ENCODE data around the gene PRKN.

DNA sequence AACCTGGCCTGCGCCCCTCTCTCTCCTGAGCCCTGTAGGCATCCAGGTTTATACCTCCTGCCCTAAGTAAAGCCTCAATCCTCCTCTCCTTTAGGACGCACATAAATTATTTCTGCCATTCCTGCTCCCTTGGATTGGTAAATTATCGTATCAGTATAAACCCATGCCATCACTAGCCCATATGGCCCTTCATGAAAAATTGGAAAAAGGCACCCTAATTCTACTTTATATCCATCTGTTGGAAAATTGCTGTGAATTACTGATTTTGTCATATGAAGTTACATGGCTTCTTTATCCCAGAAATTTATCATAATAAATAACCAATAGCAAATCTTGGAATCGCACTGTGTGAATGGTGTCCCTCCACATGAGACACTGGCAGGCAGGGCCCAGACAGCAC is 395.2 kb downstream of the PRKN start:
- TF ChIP-seq, protein P1, sequence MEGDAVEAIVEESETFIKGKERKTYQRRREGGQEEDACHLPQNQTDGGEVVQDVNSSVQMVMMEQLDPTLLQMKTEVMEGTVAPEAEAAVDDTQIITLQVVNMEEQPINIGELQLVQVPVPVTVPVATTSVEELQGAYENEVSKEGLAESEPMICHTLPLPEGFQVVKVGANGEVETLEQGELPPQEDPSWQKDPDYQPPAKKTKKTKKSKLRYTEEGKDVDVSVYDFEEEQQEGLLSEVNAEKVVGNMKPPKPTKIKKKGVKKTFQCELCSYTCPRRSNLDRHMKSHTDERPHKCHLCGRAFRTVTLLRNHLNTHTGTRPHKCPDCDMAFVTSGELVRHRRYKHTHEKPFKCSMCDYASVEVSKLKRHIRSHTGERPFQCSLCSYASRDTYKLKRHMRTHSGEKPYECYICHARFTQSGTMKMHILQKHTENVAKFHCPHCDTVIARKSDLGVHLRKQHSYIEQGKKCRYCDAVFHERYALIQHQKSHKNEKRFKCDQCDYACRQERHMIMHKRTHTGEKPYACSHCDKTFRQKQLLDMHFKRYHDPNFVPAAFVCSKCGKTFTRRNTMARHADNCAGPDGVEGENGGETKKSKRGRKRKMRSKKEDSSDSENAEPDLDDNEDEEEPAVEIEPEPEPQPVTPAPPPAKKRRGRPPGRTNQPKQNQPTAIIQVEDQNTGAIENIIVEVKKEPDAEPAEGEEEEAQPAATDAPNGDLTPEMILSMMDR (IDR thresholded peaks at IDR 0.05): no peak
- no peak for TF ChIP-seq TCF7L2 (IDR thresholded peaks at IDR 0.05; ENCODE audit: low read depth, low read length)
- no peak for TF ChIP-seq POLR2AphosphoS5 (IDR thresholded peaks at IDR 0.05; ENCODE audit: low read depth, low read length)
- TF ChIP-seq, protein P2, sequence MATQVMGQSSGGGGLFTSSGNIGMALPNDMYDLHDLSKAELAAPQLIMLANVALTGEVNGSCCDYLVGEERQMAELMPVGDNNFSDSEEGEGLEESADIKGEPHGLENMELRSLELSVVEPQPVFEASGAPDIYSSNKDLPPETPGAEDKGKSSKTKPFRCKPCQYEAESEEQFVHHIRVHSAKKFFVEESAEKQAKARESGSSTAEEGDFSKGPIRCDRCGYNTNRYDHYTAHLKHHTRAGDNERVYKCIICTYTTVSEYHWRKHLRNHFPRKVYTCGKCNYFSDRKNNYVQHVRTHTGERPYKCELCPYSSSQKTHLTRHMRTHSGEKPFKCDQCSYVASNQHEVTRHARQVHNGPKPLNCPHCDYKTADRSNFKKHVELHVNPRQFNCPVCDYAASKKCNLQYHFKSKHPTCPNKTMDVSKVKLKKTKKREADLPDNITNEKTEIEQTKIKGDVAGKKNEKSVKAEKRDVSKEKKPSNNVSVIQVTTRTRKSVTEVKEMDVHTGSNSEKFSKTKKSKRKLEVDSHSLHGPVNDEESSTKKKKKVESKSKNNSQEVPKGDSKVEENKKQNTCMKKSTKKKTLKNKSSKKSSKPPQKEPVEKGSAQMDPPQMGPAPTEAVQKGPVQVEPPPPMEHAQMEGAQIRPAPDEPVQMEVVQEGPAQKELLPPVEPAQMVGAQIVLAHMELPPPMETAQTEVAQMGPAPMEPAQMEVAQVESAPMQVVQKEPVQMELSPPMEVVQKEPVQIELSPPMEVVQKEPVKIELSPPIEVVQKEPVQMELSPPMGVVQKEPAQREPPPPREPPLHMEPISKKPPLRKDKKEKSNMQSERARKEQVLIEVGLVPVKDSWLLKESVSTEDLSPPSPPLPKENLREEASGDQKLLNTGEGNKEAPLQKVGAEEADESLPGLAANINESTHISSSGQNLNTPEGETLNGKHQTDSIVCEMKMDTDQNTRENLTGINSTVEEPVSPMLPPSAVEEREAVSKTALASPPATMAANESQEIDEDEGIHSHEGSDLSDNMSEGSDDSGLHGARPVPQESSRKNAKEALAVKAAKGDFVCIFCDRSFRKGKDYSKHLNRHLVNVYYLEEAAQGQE (IDR thresholded peaks at IDR 0.05; ENCODE audit: insufficient read depth in 1 of 2, low read depth in 2 of 2, low read length in 1 of 2): no peak
